ENCODE data around the gene SRP19. TPM values are rescaled to one million over a fixed set of nuclear protein-coding genes. Genes with fewer than 3 reads are reported as not detected.

SRP19 gene
- polyA plus RNA-seq, 3 donors = 18.6 to 87.4 (median 71.9) TPM

DNA sequence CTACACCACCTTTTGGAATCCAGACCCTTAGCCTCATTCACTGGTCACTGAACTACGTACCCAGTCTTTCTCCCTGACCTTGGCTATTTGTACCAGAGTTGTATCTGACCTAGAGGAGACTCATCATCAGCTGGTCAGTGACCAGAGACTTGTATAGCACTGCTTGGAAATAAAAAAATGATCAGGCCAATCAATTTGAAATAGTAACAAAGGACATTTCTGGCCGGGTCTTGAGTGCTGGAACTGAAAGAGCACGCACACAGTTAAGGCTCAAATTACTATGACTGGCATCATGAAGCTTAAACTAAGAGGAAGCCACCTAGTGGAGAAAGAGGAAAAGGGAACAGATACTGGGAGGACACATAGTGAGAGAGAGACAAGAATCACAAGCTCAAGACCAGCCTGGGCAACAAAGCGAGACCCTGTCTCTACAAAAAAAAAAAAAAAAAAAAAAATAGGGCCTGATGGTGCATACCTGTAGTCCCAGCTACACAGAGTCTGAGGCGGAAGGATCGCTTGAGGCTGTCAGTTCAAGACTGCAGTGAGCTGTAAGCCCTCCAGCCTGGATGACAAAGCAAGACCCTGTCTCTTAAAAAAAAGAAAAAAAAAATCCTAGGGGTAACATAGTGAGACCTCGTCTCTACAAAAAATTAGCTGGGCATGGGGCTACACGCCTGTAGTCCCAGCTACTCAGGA lies 12.8 kb upstream of the SRP19 start:
- intact Hi-C loops (cut with micrococcal nuclease) = no loop called here
- Histone ChIP-seq H3K4me1 (ENCODE audit: control insufficient read depth in 1 of 2, insufficient read depth in 2 of 2, low read length in 2 of 2) (peaks cover 0 to 2% of the 10 kb centered on the region in 2 donors), H3K9ac (ENCODE audit: insufficient read depth, low read length, poor library complexity, severe bottlenecking) (no peak overlapping the region), H3K27me3 (ENCODE audit: control insufficient read depth in 2 of 2, insufficient read depth in 2 of 2, low read length in 2 of 2) (no peaks in the 10 kb centered on the region), H3K9me3 (replicated peaks in 1 of 2; ENCODE audit: control insufficient read depth in 1 of 2, insufficient read depth in 1 of 2, low read length in 2 of 2) (no peaks in the 10 kb centered on the region), H3K27ac (ENCODE audit: low read depth in 1 of 2, low read length in 2 of 2) (no peak overlapping the region), H4K20me1 (ENCODE audit: insufficient read depth, low read length) (no peaks in the 10 kb centered on the region), H3K4me3 (replicated peaks in 1 of 3; ENCODE audit: low read depth in 2 of 3, low read length in 3 of 3) (no peak overlapping the region), H3K36me3 (replicated peaks in 1 of 2; ENCODE audit: control insufficient read depth in 1 of 2, insufficient read depth in 2 of 2, low read length in 2 of 2) (no peaks in the 10 kb centered on the region), H2AFZ (ENCODE audit: insufficient read depth, low read depth, low read length, poor library complexity, severe bottlenecking) (no peak overlapping the region), H3K79me2 (ENCODE audit: insufficient read depth, low read length) (no peaks in the 10 kb centered on the region), H3K4me2 (replicated peaks; ENCODE audit: extremely low read depth, low read length, poor library complexity, severe bottlenecking) (peak overlapping the region; percentile 14)
- Mint-ChIP-seq H3K36me3 (no peaks in the 10 kb centered on the region), H3K27ac (no peak overlapping the region), H3K4me1 (peaks cover 5% of the 10 kb centered on the region), H3K27me3 (ENCODE audit: low read depth in 3 of 3) (peaks cover 3 to 11% (median 7%) of the 10 kb centered on the region in 3 donors), H3K4me3 (no peak overlapping the region), H3K9me3 (no peaks in the 10 kb centered on the region)
- TF ChIP-seq CTCF (IDR thresholded peaks at IDR 0.05) = peak; percentile 86
- WGBS (ENCODE audit: insufficient coverage) = 59% methylated on average over 5 of the region's 8 CpGs
- peak; percentile 38 to 60 (median 58) for DNase-seq

GRCh38 chr5:112849912-112850311 lies 11.2 kb upstream of the SRP19 start:
- H3K79me2 ChIP-seq (ENCODE audit: insufficient read depth, low read length) = no peaks in the 10 kb centered on the region
- peaks cover 5% of the 10 kb centered on the region for H3K4me1 Mint-ChIP-seq
- peaks cover 0 to under 1% of the 10 kb centered on the region in 2 donors for H3K27me3 ChIP-seq (ENCODE audit: control insufficient read depth in 2 of 2, insufficient read depth in 2 of 2, low read length in 2 of 2)
- DNase-seq = no peak
- no peaks in the 10 kb centered on the region for H3K9me3 ChIP-seq (replicated peaks in 1 of 2; ENCODE audit: control insufficient read depth in 1 of 2, insufficient read depth in 1 of 2, low read length in 2 of 2)
- no peak overlapping the region for H3K27ac Mint-ChIP-seq
- intact Hi-C loops (cut with micrococcal nuclease) = no loop called here
- WGBS (ENCODE audit: insufficient coverage) = no CpG with 5 or more reads among the region's 2 CpGs
- peaks cover 5 to 16% (median 14%) of the 10 kb centered on the region in 3 donors for H3K27me3 Mint-ChIP-seq (ENCODE audit: low read depth in 3 of 3)
- H4K20me1 ChIP-seq (ENCODE audit: insufficient read depth, low read length) = no peaks in the 10 kb centered on the region
- no peaks in the 10 kb centered on the region for H3K36me3 ChIP-seq (replicated peaks in 1 of 2; ENCODE audit: control insufficient read depth in 1 of 2, insufficient read depth in 2 of 2, low read length in 2 of 2)
- H3K4me2 ChIP-seq (replicated peaks; ENCODE audit: extremely low read depth, low read length, poor library complexity, severe bottlenecking) = no peak overlapping the region
- no peak overlapping the region for H3K4me3 Mint-ChIP-seq
- no peak overlapping the region for H3K4me3 ChIP-seq (replicated peaks in 1 of 3; ENCODE audit: low read depth in 2 of 3, low read length in 3 of 3)
- H3K27ac ChIP-seq (ENCODE audit: low read depth in 1 of 2, low read length in 2 of 2) = no peak overlapping the region
- peaks cover 0 to 2% of the 10 kb centered on the region in 2 donors for H3K4me1 ChIP-seq (ENCODE audit: control insufficient read depth in 1 of 2, insufficient read depth in 2 of 2, low read length in 2 of 2)
- no peak for TF ChIP-seq CTCF (IDR thresholded peaks at IDR 0.05)
- no peak overlapping the region for H3K9ac ChIP-seq (ENCODE audit: insufficient read depth, low read length, poor library complexity, severe bottlenecking)
- no peak overlapping the region for H2AFZ ChIP-seq (ENCODE audit: insufficient read depth, low read depth, low read length, poor library complexity, severe bottlenecking)
- H3K9me3 Mint-ChIP-seq = peaks cover 5 to 7% (median 6%) of the 10 kb centered on the region in 7 donors
- H3K36me3 Mint-ChIP-seq = no peaks in the 10 kb centered on the region

Measured in CD14-positive monocyte (primary cell).